Measurements from ENCODE around the gene TRAPPC12. TPM values are rescaled to one million over a fixed set of nuclear protein-coding genes. Genes with fewer than 3 reads are reported as not detected.
"Not testable (repeated sequence)": the region's sequence is repeated elsewhere in the genome, so short reads cannot be mapped to it uniquely, and the experiment has no call there.

The TRAPPC12 gene
- total RNA-seq, 4 donors from 2014 or later: 36.6 to 57.4 (median 53.1) TPM

DNA sequence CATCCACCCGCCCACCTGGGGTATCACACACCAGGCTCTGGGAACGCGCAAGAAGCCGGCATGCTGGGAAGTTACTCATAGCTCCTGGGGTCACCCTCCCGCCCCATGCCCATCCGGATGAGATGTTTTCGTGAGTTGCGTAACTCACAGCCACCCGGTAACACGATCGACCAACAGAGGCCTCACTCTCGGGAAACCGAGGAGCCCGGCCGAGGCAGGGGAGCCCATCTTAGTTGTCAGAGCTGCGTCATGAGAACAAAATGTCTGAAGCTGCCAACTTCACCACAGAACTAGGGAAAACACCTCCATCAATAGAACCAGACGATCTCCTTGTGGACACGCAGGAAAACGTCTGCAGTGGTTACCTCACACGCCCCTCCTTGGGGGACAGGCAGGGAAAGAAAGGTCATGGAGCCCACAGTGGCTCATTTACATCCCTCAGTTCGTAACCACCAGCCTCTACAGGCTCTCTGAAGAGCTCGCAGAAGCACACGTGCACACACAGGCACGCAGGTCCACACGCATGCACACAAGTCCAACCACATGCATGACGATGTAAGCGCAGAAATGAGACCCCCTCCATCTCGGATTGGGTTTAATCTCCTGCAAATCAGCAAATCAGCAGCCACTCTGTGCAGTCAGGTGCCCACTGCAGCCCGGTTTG is 113.6 kb downstream of the TRAPPC12 start:
- Histone ChIP-seq H3K27me3 (no peaks in the 10 kb centered on the region), H3K27ac (peak overlapping the region in 1 of 4 donors; percentile 9), H3K36me3 (peaks cover 0 to 23% of the 10 kb centered on the region in 2 donors), H3K4me1 (peaks cover 0 to 2% of the 10 kb centered on the region in 2 donors), H3K4me3 (no peak overlapping the region), H3K9me3 (no peaks in the 10 kb centered on the region)
- peak; percentile 40 to 42 for ATAC-seq
- TF ChIP-seq POLR2A (IDR thresholded peaks at IDR 0.05): no peak
- TF ChIP-seq, protein P1, sequence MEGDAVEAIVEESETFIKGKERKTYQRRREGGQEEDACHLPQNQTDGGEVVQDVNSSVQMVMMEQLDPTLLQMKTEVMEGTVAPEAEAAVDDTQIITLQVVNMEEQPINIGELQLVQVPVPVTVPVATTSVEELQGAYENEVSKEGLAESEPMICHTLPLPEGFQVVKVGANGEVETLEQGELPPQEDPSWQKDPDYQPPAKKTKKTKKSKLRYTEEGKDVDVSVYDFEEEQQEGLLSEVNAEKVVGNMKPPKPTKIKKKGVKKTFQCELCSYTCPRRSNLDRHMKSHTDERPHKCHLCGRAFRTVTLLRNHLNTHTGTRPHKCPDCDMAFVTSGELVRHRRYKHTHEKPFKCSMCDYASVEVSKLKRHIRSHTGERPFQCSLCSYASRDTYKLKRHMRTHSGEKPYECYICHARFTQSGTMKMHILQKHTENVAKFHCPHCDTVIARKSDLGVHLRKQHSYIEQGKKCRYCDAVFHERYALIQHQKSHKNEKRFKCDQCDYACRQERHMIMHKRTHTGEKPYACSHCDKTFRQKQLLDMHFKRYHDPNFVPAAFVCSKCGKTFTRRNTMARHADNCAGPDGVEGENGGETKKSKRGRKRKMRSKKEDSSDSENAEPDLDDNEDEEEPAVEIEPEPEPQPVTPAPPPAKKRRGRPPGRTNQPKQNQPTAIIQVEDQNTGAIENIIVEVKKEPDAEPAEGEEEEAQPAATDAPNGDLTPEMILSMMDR (IDR thresholded peaks at IDR 0.05 in 4 of 5, conservative IDR thresholded peaks at IDR 0.05 in 1 of 5): no peak
- DNase-seq: peak in 1 of 2 donors; percentile 65
- intact Hi-C loops (cut with DNase I; ENCODE audit: low total_unique reads) (no loop called here), in situ Hi-C loops (cut with MboI; ENCODE audit: low sequenced_read_pairs in 4 of 4) (no loop called here)

DNA sequence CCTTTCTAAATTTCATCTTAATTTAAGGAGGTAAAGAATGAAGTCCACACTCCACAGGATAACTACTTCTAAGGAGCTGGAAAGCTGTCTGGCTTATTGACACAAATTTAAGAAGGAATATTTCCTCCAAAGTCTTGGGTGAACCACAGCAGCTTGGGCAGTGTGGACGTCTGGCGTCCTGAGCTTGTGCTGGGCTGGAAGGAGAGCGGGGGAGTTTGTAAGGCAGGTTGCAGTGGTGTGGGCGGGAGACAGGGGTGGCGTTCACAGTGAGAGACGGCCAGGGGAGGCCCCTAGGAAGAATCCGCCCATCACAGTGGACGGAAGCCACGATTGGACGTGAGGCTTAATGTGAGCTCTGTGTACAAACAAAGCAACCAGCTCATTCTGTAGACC is 114.1 kb downstream of the TRAPPC12 start:
- DNase-seq (no peak), ATAC-seq (peak in 1 of 2 donors; percentile 50)
- Histone ChIP-seq H3K36me3 (peaks cover 0 to 28% of the 10 kb centered on the region in 2 donors), H3K9me3 (no peaks in the 10 kb centered on the region), H3K4me3 (no peak overlapping the region), H3K4me1 (no peaks in the 10 kb centered on the region), H3K27me3 (no peaks in the 10 kb centered on the region), H3K27ac (peak overlapping the region in 1 of 4 donors; percentile 9)
- TF ChIP-seq POLR2A (IDR thresholded peaks at IDR 0.05): no peak
- TF ChIP-seq, protein P1 (IDR thresholded peaks at IDR 0.05 in 4 of 5, conservative IDR thresholded peaks at IDR 0.05 in 1 of 5): no peak
- in situ Hi-C loops (cut with MboI; ENCODE audit: low sequenced_read_pairs in 4 of 4) (no loop called here), intact Hi-C loops (cut with DNase I; ENCODE audit: low total_unique reads) (no loop called here)

DNA sequence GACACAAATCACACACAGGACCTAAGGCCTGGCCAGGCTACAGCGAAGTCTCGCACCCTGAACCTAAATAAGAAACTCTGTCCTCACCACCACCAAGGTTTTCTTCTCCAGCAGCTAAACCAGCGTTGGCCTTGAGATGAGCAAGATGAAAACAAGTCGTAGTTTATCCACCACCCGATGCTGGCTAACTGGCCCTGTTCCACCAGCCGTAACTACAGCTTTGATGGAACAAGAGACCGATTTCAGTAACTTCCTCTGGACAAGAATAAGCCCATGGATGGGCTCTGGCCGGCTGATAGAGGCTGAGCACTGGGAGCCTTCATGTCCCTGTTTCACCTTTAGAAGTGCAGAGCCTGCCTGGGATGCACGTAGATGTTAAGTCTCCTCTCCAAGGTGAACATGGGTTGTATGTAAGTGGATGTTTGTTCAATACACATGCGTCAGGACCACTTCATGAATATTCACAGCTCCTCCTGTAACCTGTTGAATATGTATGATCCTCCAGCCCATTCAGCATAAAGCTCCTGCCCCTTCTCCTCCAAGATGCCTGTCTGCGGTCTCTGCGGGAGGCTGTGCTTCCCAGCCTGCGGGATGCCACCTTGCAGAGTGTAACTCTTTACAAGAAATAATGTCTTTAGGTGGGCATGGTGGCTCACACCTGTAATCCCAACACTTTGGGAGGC is 115.6 kb downstream of the TRAPPC12 start:
- Histone ChIP-seq H3K27ac (no peak overlapping the region), H3K9me3 (no peaks in the 10 kb centered on the region), H3K4me1 (no peaks in the 10 kb centered on the region), H3K4me3 (no peak overlapping the region), H3K27me3 (no peaks in the 10 kb centered on the region), H3K36me3 (peaks cover 0 to 41% of the 10 kb centered on the region in 2 donors)
- TF ChIP-seq, protein P1 (IDR thresholded peaks at IDR 0.05 in 4 of 5, conservative IDR thresholded peaks at IDR 0.05 in 1 of 5): no peak
- no peak for TF ChIP-seq POLR2A (IDR thresholded peaks at IDR 0.05)
- intact Hi-C loops (cut with DNase I; ENCODE audit: low total_unique reads) (no loop called here), in situ Hi-C loops (cut with MboI; ENCODE audit: low sequenced_read_pairs in 4 of 4) (no loop called here)
- DNase-seq (no peak), ATAC-seq (no peak)

DNA sequence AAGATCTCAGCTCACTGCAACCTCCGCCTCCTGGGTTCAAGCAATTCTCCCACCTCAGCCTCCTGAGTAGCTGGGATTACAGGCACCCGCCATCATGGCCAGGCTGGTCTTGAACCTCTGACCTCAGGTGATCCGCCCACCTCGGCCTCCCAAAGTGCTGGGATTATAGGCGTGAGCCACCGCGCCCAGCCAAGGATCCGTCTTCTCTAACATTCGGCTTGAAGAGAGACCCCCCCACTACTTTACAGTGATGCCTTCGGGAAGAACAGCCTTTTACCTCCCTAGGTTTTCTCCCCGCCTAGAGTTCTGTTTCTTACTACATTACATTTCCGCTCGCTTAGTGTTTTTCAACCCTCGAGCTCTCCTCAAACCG is 117.2 kb downstream of the TRAPPC12 start:
- peaks cover 0 to 53% of the 10 kb centered on the region in 2 donors for H3K36me3 ChIP-seq
- H3K4me1 ChIP-seq; H3K27ac ChIP-seq; ATAC-seq; H3K27me3 ChIP-seq; DNase-seq; in situ Hi-C loops (cut with MboI; ENCODE audit: low sequenced_read_pairs in 4 of 4); intact Hi-C loops (cut with DNase I; ENCODE audit: low total_unique reads); H3K9me3 ChIP-seq; H3K4me3 ChIP-seq: not testable (repeated sequence)

DNA sequence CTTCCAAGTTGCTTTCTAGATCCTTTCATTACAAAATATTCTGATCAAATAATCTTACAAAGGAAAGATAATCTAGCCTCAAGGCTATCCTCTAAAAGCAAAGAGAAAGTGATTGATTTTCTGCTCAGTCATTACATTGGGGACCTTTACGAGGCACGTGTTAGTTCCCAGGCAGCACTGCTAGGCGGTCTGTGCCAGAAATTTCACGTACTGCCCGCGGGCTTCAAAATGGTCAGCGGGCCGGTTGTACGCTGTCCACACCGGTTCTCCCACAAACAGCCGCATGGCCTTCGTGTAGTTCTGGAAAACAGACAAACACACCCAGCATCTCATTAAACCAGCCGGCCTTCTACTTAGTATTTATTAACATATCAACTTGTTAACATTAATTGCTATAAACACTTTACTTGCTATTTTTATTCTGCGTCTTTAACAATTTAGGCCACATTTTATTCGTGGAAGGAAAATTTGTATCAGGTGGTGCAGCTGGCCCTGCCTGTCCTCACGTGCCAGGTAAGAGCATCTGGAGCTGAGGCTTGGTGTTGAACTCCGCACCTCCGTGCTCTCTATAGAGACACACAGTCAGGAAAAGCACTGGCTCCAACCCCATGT is 119.4 kb downstream of the TRAPPC12 start:
- no peak for DNase-seq
- in situ Hi-C loops (cut with MboI; ENCODE audit: low sequenced_read_pairs in 4 of 4) (no loop called here), intact Hi-C loops (cut with DNase I; ENCODE audit: low total_unique reads) (no loop called here)
- Histone ChIP-seq H3K36me3 (peaks cover 0 to 58% of the 10 kb centered on the region in 2 donors), H3K27me3 (no peaks in the 10 kb centered on the region), H3K9me3 (no peaks in the 10 kb centered on the region), H3K4me3 (no peak overlapping the region), H3K27ac (no peak overlapping the region), H3K4me1 (no peaks in the 10 kb centered on the region)
- no peak for ATAC-seq
- TF ChIP-seq POLR2A (IDR thresholded peaks at IDR 0.05): no peak
- TF ChIP-seq, protein P1 (IDR thresholded peaks at IDR 0.05 in 4 of 5, conservative IDR thresholded peaks at IDR 0.05 in 1 of 5): no peak
